ENCODE results near the gene CCDC61.

The CCDC61 gene

GRCh38 chr19:46016426-46017094 is 21.3 kb downstream of the CCDC61 start:
- peak; percentile 60 for DNase-seq

- DNase-seq, result no peak
These were observed 21.8 kb downstream of the CCDC61 start for GRCh38 chr19:46017095-46017429.

- DNase-seq, result no peak
These were observed 22.8 kb downstream of the CCDC61 start for GRCh38 chr19:46017874-46018675.

GRCh38 chr19:46018729-46019251 is 23.5 kb downstream of the CCDC61 start:
- DNase-seq, result no peak

GRCh38 chr19:46019270-46019669 is 24.0 kb downstream of the CCDC61 start:
- DNase-seq, result no peak

- no peak for DNase-seq
These were observed 25.5 kb downstream of the CCDC61 start for GRCh38 chr19:46020819-46021125.

- DNase-seq, result no peak
These were observed 26.3 kb downstream of the CCDC61 start for GRCh38 chr19:46021531-46022041.

- DNase-seq, result no peak
These were observed 26.8 kb downstream of the CCDC61 start for GRCh38 chr19:46022061-46022430.

- no peak for DNase-seq
These were observed 27.4 kb downstream of the CCDC61 start, which contains the start of gene PGLYRP1 for GRCh38 chr19:46022431-46023310. PGLYRP1 (minus strand) TSS chr19:46023053; CDS start chr19:46023021, 32 bp downstream.

GRCh38 chr19:46023311-46023779 is 28.1 kb downstream of the CCDC61 start:
- DNase-seq, result no peak

- DNase-seq, result no peak
These were observed 30.6 kb downstream of the CCDC61 start for GRCh38 chr19:46025835-46026234.

- DNase-seq, result no peak
These were observed 35.7 kb downstream of the CCDC61 start for GRCh38 chr19:46030812-46031550.

GRCh38 chr19:46031781-46032596 is 36.7 kb downstream of the CCDC61 start:
- no peak for DNase-seq

GRCh38 chr19:46032597-46033025 is 37.3 kb downstream of the CCDC61 start:
- DNase-seq, result no peak

- no peak for DNase-seq
These were observed 38.1 kb downstream of the CCDC61 start for GRCh38 chr19:46033401-46033800.

- no peak for DNase-seq
These were observed 40.3 kb downstream of the CCDC61 start for GRCh38 chr19:46035546-46035945.

GRCh38 chr19:46035986-46036743 is 40.9 kb downstream of the CCDC61 start:
- DNase-seq, result no peak

GRCh38 chr19:46036744-46037128 is 41.5 kb downstream of the CCDC61 start:
- DNase-seq, result no peak

- no peak for DNase-seq
These were observed 44.9 kb downstream of the CCDC61 start for GRCh38 chr19:46040125-46040524.

GRCh38 chr19:46040952-46041500 is 45.8 kb downstream of the CCDC61 start, which contains the start of gene IGFL4:
IGFL4 (minus strand) TSS chr19:46041002; CDS start chr19:46040962, 40 bp downstream.
- no peak for DNase-seq
